ENCODE data around the gene OXA1L. TPM values are rescaled to one million over a fixed set of nuclear protein-coding genes. Genes with fewer than 3 reads are reported as not detected.
A peak's percentile ranks its signal among the peaks of the same experiment; 100 is the strongest.

OXA1L gene
- polyA plus RNA-seq, 1 donor (not counting 4 experiments of a cell fraction or from before 2014, with no cell fraction given) = 130 TPM

DNA sequence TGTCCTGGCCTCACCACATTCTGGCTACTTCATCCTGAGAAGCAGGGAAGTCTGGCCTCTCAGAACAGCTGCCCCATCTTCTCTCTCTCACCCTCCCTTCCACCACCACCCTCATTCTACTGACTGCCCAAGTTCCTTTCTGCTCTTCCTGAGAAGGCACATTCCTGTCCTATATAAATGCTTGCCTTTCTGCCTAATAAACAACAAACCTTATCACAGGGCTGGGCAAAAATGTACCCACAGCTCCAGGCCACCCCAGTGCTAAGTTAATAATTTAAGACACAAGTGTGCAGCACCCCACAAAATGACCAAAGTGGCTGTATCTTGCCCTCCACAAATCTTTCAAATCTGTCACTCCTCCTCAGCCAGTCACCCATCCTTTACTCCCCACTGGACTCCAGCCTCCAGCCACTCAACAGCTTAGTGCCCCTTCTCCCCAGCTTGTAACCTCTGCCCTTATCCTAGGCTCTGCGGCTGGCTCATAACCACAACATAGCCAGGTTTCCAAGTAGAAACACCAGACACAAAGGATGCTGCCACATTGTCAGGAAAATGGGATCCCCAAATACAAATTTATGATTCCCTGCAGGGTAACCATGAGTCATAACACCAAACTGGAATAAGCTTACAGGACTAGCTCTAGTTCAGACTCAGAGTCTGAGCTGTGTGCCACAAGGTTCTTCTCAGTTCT is 15.0 kb downstream of the OXA1L start:
- no peaks in the 10 kb centered on the region for H3K36me3 ChIP-seq (ENCODE audit: control insufficient read depth in 2 of 2, extremely low read depth in 1 of 2, insufficient read depth in 2 of 2, low read length in 2 of 2)
- H3K79me2 ChIP-seq (ENCODE audit: control insufficient read depth, insufficient read depth, low read length) = no peaks in the 10 kb centered on the region
- dilution Hi-C loops (cut with MboI; ENCODE audit: extremely low pct_ligation_motif_present, low sequenced_read_pairs) = no loop called here
- H4K20me1 ChIP-seq (ENCODE audit: control insufficient read depth, extremely low read depth, insufficient read depth, low read length) = no peaks in the 10 kb centered on the region
- H3K4me1 ChIP-seq (ENCODE audit: control insufficient read depth, extremely low read depth, insufficient read depth, low read length) = no peaks in the 10 kb centered on the region
- no peak overlapping the region for H3K4me2 ChIP-seq (ENCODE audit: control insufficient read depth, extremely low read depth, insufficient read depth, low read depth, low read length)
- no peak overlapping the region for H3K27ac ChIP-seq (ENCODE audit: control insufficient read depth, insufficient read depth, low read length)
- H3K9me1 ChIP-seq (ENCODE audit: control insufficient read depth, extremely low read depth, insufficient read depth, low read length) = no peaks in the 10 kb centered on the region
- TF ChIP-seq, protein P1, sequence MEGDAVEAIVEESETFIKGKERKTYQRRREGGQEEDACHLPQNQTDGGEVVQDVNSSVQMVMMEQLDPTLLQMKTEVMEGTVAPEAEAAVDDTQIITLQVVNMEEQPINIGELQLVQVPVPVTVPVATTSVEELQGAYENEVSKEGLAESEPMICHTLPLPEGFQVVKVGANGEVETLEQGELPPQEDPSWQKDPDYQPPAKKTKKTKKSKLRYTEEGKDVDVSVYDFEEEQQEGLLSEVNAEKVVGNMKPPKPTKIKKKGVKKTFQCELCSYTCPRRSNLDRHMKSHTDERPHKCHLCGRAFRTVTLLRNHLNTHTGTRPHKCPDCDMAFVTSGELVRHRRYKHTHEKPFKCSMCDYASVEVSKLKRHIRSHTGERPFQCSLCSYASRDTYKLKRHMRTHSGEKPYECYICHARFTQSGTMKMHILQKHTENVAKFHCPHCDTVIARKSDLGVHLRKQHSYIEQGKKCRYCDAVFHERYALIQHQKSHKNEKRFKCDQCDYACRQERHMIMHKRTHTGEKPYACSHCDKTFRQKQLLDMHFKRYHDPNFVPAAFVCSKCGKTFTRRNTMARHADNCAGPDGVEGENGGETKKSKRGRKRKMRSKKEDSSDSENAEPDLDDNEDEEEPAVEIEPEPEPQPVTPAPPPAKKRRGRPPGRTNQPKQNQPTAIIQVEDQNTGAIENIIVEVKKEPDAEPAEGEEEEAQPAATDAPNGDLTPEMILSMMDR (optimal IDR thresholded peaks at IDR 0.05 in 1 of 3, IDR thresholded peaks at IDR 0.05 in 1 of 3, conservative IDR thresholded peaks at IDR 0.05 in 1 of 3; ENCODE audit: extremely low read depth in 1 of 3, insufficient read depth in 2 of 3, low read length in 3 of 3) = no peak
- TF ChIP-seq EZH2 (IDR thresholded peaks at IDR 0.05; ENCODE audit: low read length) = no peak
- FAIRE-seq (peak; percentile 57), DNase-seq (ENCODE audit: low read depth, low spot score) (no peak)
- no peak overlapping the region for H3K4me3 ChIP-seq (ENCODE audit: control insufficient read depth in 2 of 3, extremely low read depth in 1 of 3, insufficient read depth in 2 of 3, low read depth in 1 of 3, low read length in 3 of 3)
- H3K9ac ChIP-seq (ENCODE audit: control insufficient read depth, extremely low read depth, insufficient read depth, low read length) = no peak overlapping the region
- H3K27me3 ChIP-seq (ENCODE audit: control insufficient read depth, extremely low read depth, insufficient read depth, low read length) = no peaks in the 10 kb centered on the region
- H2AFZ ChIP-seq (ENCODE audit: control insufficient read depth, low read length) = no peak overlapping the region
- H3K9me3 ChIP-seq (ENCODE audit: control insufficient read depth, low read depth, low read length) = no peaks in the 10 kb centered on the region

DNA sequence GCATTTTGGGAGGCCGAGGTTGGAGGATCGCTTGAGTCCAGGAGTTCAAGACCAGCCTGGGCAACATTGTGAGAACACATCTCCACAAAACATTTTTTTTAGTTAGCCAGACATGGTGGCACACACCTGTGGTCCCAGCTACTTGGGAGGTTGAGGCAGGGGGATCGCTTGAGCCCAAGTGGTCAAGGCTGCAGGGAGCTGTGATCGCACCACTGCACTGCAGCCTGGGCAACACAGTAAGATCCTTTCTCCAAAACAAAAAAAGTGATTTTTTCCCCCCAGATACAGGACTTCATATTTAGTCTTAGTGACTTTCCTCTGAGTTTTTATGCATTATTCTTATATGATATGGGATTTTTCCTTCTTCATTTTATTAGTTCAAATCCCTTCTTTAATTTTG is 20.2 kb downstream of the OXA1L start:
- Histone ChIP-seq H3K36me3 (ENCODE audit: control insufficient read depth in 2 of 2, extremely low read depth in 1 of 2, insufficient read depth in 2 of 2, low read length in 2 of 2) (no peaks in the 10 kb centered on the region), H4K20me1 (ENCODE audit: control insufficient read depth, extremely low read depth, insufficient read depth, low read length) (no peaks in the 10 kb centered on the region), H3K4me3 (ENCODE audit: control insufficient read depth in 2 of 3, extremely low read depth in 1 of 3, insufficient read depth in 2 of 3, low read depth in 1 of 3, low read length in 3 of 3) (no peak overlapping the region), H3K79me2 (ENCODE audit: control insufficient read depth, insufficient read depth, low read length) (no peaks in the 10 kb centered on the region), H3K27ac (ENCODE audit: control insufficient read depth, insufficient read depth, low read length) (no peak overlapping the region), H3K4me1 (ENCODE audit: control insufficient read depth, extremely low read depth, insufficient read depth, low read length) (peaks cover 15% of the 10 kb centered on the region), H3K9me3 (ENCODE audit: control insufficient read depth, low read depth, low read length) (no peaks in the 10 kb centered on the region), H3K27me3 (ENCODE audit: control insufficient read depth, extremely low read depth, insufficient read depth, low read length) (no peaks in the 10 kb centered on the region), H3K4me2 (ENCODE audit: control insufficient read depth, extremely low read depth, insufficient read depth, low read depth, low read length) (no peak overlapping the region), H2AFZ (ENCODE audit: control insufficient read depth, low read length) (no peak overlapping the region), H3K9me1 (ENCODE audit: control insufficient read depth, extremely low read depth, insufficient read depth, low read length) (no peaks in the 10 kb centered on the region), H3K9ac (ENCODE audit: control insufficient read depth, extremely low read depth, insufficient read depth, low read length) (no peak overlapping the region)
- DNase-seq (ENCODE audit: low read depth, low spot score) = no peak
- no peak for FAIRE-seq
- TF ChIP-seq, protein P1 (optimal IDR thresholded peaks at IDR 0.05 in 1 of 3, IDR thresholded peaks at IDR 0.05 in 1 of 3, conservative IDR thresholded peaks at IDR 0.05 in 1 of 3; ENCODE audit: extremely low read depth in 1 of 3, insufficient read depth in 2 of 3, low read length in 3 of 3) = no peak
- TF ChIP-seq EZH2 (IDR thresholded peaks at IDR 0.05; ENCODE audit: low read length) = no peak
- dilution Hi-C loops (cut with MboI; ENCODE audit: extremely low pct_ligation_motif_present, low sequenced_read_pairs) = no loop called here

All from keratinocyte (primary cell).